GM12872 (cell line): ENCODE data around the gene NAIF1.

Source experiments
- CTCF ChIP-seq: IDR thresholded peaks from 3 replicates; pipeline ENCODE4 v1.5.1; 2011; ENCODE audit warnings: low read depth, mild to moderate bottlenecking, low read length, moderate library complexity; ENCODE audit not compliant: insufficient read depth

The NAIF1 gene

GRCh38 chr9:128056086-128056485 lies 11.0 kb downstream of the NAIF1 start:
- no peak for TF ChIP-seq CTCF

- no peak for TF ChIP-seq CTCF
Observed at GRCh38 chr9:128055344-128056040, 11.6 kb downstream of the NAIF1 start.

- TF ChIP-seq CTCF = no peak
Observed at GRCh38 chr9:128054087-128054486, 13.0 kb downstream of the NAIF1 start.

DNA sequence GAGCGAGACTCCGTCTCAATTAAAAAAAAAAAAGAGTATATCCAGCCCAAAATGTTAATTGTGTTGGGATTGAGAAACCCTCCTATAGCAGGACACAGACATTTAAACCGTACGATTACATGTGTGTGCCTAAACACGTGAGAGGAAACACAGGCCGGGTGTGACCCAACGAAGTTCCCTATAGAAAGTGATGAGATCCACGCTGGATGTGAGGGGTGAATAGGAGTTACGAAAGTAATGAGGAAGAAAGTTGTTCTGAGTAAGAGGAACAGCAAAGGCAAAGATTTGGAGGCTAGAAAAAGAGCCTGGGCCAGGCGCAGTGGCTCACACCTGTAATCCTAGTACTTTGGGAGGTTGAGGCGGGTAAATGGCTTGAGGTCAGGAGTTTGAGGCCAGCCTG lies 13.6 kb downstream of the NAIF1 start:
- TF ChIP-seq CTCF = no peak

DNA sequence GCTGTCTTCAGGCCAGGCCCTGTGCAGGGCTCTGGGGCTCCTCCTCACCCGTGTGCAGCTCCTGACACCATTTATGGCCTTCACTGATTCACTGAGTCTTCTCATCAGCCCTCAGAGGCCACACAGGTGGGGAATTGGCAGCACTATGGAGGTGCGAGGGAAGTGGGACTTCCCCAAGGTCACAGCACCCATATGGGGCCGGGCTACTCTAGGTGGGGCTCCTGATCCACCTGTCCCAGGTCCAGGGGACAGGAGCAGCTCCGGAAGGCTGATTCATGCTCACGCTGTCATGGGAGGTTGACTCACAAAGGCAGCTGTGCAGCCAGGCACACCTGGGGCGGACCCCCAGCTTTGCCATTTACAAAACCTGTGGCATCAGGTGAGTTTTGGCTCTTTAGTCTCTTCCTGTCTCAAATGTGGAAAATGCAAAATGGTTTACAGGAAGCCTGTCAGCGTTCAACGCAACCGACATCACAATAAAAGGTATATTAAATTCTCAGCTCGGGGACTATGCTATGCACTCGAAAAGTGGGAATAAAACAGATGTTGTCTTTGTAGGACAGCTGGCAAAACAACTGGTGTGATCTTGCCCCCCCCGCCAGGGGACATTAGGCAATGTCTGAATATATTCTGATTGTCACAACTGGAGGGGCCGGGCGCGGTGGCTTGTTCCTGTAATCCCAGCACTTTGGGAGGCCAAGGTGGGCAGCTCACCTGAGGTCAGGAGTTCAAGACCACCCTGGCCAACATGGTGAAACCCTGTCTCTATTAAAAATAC lies 15.0 kb downstream of the NAIF1 start:
- no peak for TF ChIP-seq CTCF

DNA sequence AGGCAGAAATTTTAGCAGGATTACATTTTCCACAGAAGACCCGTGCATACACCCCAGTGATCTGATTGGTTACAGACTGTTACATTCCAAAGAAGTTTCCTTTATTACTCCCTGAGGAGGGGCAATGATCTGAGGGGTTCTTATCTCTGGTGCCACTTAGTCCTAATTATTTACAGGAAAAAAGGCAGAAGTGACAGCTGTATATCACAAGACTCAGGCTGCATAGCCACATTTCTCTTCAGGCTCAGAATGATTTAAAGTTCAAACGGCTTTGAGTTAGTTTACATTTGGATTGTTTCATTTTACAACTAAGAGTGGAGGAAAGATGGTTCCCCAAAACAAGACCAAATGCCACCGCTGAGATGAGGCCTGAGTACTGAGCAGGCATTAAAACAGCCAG lies 17.3 kb downstream of the NAIF1 start:
- TF ChIP-seq CTCF = no peak

GRCh38 chr9:128048663-128049062 lies 18.5 kb downstream of the NAIF1 start:
- TF ChIP-seq CTCF = no peak
